PC-9 (cell line): ENCODE measurements around the gene ANKS6.

Experiments used
- EZH2 ChIP-seq: fragments of 200-600 bp; sonication (generic); IDR thresholded peaks from 2 replicates; pipeline ENCODE4 v1.8.0; 2017; ENCODE audit warnings: antibody characterized with exemption, low read depth
- TF ChIP-seq, protein P1 (sequence below): fragments of 200-600 bp; sonication (generic); conservative IDR thresholded peaks from 2 replicates; pipeline ENCODE4 v1.6.1; 2017; ENCODE audit warnings: mixed run types, antibody characterized with exemption, mild to moderate bottlenecking, moderate library complexity

DNA sequence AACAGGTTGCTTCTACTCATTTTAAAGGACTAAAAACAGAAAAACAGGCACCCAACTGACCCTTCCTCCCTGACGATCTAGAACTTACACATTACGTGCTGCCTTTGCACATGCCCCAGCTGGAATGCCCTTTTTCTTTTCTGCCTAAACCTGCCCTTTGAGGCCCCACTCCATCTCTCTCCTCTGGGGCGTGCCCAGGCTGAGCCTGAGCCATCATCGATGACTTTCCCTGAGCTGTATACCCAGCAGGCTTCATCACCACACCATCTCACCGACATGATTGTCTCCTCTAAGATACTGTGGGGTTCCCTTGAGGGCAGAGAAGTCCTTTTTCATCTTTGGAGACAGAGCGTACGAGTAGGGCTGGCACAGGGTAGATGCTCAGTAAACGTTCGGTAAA lies 63.6 kb downstream of the ANKS6 start:
- TF ChIP-seq, protein P1, sequence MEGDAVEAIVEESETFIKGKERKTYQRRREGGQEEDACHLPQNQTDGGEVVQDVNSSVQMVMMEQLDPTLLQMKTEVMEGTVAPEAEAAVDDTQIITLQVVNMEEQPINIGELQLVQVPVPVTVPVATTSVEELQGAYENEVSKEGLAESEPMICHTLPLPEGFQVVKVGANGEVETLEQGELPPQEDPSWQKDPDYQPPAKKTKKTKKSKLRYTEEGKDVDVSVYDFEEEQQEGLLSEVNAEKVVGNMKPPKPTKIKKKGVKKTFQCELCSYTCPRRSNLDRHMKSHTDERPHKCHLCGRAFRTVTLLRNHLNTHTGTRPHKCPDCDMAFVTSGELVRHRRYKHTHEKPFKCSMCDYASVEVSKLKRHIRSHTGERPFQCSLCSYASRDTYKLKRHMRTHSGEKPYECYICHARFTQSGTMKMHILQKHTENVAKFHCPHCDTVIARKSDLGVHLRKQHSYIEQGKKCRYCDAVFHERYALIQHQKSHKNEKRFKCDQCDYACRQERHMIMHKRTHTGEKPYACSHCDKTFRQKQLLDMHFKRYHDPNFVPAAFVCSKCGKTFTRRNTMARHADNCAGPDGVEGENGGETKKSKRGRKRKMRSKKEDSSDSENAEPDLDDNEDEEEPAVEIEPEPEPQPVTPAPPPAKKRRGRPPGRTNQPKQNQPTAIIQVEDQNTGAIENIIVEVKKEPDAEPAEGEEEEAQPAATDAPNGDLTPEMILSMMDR: no peak
- TF ChIP-seq EZH2: no peak
